GM10847 (cell line): Measurements from ENCODE around the gene SSTR5.

Experiments
- POLR2A ChIP-seq: IDR thresholded peaks from 2 replicates; pipeline ENCODE4 v1.6.1; 2011; ENCODE audit not compliant: insufficient read length; ENCODE audit errors: extremely low read depth

Gene SSTR5

DNA sequence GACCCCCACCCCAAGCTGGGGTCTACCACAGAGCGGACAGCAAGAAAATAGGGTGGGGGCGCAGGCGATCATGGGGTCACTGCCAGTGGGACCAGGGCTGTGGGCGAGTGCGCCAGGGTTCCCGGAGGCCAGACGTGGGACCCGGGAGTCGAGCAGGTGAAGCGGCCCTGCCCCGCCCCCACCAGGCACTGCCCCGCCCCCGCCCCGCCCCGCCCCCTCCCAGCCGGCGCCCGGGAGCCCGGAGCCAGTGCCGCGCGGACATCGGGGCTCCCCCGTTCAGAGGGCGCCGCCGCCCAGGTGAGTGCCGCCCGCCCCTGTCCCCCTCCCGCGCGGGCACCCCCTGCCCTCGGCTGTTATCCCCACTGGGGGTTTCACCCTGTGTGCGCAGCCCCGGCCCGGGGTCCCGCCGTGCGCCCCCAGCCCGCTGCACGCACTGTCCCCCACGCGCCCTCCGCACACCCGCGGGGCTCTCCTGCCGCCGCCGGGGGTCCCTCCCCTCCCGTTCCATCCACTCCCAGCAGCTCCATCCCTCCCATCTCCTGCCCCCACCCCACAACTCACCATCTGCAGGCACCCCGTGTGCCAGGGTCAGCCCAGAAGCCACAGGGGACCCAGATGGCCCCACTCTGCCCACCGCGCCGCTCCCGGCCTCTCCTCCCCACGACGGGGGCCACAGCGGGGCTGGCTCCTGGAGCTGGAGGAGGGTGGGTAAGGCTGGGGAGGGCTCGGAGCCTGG lies at the start of gene SSTR5:
SSTR5 (plus strand) TSS at position 222 of the 736 bp plus-strand sequence. CDS start 6,122 bp downstream, outside the sequence.
- TF ChIP-seq POLR2A = no peak

DNA sequence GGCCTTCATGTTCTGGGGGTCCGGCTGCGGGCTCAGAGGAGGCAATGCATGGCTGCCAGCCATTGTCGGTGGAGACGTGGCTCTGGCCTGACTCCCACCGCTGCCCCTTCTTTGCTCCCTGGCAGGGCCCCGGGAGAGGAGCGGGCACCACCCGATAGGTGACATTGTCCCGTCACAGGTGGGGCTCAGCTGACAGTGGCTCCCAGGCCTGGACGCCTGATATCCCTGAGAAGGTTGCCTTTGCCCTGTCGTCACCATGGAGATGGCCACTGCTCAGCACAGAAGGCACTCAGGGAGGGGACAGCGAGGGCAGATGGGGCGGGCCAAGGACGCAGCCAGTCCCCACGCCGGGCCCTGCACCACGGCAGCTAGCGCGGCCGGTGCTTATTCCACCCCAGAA lies 48.4 kb upstream of the SSTR5 start:
- TF ChIP-seq POLR2A = no peak

DNA sequence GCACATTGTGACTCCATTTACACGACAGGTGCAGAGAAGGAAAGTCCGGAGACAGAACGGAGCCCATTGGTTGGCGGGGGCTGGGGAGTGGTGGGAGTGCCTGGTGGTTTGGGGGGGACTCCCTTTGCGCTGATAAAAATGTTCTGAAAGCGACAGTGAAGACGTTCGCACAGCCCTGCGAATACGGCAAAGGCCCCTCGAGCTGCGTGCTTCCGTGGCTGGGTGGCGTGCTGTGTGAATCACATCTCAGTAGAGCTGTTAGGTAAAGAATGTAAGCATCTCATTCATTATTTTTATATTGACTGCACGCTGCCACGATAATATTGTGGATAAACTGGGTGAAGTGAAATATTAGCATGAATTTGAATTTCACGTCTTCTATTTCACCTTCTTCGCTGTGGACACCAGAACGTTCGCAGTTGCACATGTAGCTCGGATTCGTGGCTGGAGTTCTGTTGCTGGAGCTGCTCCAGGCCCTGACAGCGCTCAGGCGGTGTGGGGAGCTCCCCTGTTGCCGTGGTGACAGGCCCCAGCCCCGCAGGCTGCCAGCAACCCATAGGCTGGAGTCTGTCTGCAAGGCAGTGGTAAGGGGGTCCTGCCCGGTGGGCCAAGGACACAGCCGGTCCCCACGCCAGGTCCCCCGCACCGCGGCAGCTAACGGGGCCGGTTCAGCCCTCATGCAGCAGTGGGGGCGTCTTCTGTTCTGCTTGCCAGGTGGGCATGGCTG lies 46.3 kb upstream of the SSTR5 start:
- TF ChIP-seq POLR2A = no peak

DNA sequence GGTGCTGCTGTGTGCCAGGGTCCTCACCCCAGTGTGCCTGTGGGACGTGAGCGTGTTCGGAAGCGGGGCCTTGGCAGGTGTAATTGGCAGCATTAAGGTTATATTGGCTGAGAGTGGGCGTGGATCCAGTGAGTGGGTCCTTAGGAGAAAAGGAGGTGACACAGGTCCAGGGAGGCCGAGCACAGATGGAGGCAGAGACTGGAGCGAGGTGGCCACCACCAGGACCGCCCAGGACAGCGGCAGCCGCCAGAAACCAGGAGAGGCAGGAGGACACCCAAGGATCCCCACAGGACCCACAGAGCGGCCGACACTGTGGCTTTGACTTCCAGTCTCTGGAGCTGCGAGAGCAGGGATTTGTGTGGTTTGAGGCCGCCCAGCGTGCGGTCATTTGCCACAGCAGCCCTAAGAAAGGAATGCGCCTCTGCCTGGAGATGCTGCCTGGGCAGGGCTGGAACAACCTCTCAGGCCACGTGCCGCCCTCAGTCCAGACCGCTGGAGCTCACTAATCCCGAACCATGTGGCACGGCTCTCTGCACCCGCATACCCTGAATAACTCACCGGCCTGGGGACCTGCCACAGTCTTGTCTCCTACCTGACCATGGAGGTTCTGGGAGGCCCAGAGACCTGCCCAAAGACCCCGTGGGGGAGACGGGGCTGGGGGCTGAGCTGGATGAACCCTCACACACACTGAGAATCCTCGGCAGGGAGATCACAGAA lies 45.6 kb upstream of the SSTR5 start:
- no peak for TF ChIP-seq POLR2A

DNA sequence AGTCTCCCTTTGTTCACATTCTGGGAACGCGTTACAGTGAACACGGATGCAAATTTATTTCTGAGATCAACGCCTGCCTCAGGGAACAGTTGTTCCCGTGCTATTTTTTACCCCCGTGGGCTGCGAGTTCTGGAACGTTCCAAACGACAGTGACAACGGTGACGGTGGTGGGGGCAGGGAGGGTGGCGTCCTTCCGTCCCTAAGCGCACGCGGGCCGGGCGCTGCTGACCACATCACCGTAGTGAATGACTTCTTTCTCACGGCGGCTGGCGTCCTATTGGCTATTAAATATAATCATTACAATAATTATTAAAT lies 45.1 kb upstream of the SSTR5 start:
- no peak for TF ChIP-seq POLR2A

DNA sequence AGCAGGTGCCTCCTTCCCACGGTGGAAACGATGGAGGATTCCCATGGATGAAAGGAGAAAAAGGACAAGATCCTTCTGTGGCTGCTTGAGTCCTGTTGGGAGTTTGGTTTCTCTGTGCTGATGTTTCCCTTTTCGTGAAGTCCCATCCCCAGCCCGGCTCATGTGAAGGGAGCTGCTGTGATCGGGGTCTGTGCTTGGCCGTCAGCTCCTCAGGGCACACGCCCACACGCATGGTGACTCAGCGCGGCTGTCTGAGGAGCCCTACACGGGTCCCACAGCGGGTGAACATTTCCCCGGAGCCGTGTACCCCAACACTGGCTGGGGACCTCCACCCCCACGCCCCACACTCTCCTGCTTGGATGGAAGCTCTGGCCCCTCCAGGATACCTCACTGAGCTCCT lies 44.5 kb upstream of the SSTR5 start:
- TF ChIP-seq POLR2A = no peak

DNA sequence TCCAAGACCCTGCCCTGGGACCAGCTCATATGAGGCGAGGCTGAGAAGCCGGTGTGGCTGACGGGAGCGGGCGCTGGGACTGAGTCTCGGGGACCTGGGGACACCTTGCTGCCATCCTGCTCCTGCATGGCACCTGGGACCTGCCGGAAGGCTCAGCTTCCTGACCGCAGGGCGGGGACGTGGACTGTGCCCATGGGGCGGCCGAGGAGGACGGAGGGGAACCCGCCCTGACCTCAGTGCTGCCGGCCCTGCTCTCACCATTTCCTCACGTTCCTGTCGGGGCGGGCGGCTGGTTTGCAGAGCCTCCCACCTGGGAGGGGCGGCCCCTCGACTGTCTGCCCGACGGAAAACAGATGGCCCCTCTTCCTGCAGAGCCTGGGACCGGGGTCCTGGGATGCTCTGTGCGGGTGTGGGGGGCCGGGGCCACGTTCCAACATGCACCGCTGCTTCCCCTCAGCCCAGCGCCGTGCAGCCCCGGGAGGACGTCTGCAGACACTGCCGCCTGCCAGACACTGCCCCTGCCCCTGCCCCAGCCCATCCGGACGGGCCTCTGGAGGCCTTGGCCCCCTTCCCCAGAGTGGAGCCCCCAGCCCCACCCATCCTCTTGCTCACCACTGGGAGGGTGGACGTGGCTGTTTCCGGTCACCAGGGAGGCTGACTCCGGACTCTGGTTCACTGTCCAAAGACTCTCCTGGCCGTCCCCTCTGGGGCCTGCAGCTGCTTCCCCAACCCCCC lies 43.9 kb upstream of the SSTR5 start:
- TF ChIP-seq POLR2A = no peak

DNA sequence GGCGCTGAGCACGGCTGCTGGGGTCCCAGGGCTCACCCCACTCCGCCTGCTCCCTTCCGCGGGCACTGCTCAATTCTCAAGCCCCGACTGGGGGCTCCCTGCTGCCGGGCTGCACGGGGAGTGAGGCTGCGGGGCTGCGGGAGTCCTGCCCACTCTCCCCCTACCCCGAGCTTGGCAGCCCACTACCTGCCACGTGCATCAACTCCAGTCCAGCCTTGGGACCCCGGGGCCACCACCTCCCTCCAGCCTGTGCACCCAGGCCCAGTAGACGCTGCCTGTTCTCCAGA lies 43.3 kb upstream of the SSTR5 start:
- no peak for TF ChIP-seq POLR2A

DNA sequence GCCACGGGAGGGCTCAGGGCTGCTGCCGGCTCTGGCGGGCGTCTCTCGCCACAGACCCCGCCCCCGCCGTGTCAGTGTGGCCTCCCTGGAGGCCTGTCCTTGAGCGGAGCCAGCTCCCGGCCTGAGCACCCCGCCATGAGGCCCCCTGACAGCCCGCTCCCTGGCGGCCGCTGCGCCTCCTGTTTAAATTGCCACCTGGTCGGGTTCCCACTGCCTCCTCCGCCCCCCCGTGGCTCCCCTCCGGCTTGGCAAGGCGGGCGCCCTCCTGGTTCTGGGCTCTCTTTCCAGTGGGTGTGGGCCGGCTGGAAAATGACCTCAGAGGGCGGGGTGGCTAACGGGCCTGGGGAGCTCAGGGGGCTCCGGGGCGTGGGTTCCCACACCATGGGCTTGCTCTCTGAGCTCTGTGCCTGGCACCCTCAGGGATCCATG lies 42.1 kb upstream of the SSTR5 start:
- TF ChIP-seq POLR2A = no peak

DNA sequence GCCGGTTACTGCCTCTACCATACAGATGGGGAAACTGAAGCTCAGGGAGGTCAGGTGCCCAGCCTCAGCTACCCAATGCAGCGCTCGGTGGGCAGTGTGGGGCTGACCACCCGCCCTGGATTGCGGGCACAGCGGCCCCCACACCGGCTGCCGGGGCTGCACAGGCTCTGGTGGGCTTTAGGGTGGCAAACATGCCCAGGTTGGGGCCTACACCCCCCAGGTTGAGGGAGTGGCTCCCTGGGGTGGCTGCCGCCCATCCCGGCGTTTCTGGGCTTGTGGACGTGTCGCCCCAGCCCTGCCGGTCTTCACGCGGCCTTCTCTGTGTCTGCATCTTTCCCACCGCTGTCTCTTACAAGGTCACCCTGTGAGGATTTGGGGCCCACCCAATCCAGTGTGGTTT lies 40.9 kb upstream of the SSTR5 start:
- TF ChIP-seq POLR2A = no peak

DNA sequence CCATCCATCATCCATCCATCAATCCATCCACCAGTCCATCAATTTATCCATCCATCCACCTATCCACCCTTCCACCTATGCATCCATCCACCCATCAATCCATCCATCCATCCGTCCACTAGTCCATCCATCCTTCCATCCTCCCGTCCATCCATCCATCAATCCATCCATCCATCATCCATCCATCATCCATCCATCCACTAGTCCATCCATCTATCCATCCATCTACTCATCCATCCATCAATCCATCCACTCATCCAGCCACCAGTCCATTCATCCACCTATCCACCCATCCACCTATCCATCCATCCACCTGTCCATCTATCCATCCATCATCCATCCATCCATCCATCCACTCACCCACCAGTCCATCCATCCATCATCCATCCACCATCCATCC lies 39.9 kb upstream of the SSTR5 start:
- TF ChIP-seq POLR2A = no peak

DNA sequence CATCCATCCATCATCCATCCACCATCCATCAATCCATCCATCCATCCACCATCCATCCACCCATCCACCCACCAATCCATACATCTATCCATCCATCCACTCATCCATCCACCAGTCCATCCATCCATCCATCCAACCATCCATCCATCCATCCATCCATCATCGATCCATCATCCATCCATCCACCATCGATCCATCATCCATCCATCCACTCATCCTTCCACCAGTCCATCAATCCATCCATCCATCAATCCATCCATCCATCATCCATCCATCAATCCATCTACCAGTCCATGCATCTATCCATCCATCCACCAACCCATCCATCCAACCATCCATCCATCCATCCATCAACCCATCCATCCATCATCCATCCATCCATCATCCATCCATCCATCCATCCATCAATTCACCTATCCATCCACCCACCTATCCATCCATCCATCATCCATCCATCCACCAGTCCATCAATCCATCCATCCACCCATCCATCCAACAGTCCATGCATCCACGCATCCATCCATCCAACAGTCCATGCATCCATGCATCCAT lies 39.3 kb upstream of the SSTR5 start:
- no peak for TF ChIP-seq POLR2A

DNA sequence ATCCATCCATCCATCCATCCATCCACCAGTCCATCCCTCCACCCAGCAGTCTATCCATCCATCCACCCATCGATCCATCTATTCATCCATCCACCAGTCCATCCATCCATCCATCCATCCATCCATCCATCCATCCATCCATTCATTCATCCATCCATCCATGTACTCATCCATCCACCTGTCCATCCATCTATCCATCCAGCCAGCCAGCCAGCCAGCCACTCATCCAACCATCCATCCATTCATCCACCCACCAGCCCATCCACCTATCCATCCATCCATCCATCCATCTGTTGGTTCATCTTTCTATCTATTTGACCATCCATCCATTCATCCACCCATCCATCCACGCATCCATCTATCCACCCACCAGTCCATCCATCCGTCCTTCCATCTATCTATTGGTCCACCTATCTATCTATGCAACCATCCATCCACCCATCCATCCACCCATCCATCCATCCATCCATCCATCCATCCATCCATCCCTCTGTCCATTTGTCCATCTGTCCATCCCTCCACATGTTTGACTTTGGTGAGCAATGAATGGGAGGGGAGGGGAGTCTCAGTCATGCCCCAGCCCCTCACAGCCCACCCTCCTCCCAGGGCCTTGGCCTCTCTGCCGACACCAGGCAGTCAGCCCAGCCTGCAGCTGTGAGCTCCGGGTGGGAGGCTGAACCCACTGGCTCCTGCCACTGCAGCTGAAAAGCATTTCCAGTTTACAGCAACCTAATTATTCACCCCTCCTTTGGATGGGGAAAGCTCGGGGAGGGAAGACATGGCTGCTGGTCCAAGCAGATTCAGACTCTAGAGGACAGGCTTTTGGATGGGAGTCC lies 38.1 kb upstream of the SSTR5 start:
- TF ChIP-seq POLR2A = no peak

DNA sequence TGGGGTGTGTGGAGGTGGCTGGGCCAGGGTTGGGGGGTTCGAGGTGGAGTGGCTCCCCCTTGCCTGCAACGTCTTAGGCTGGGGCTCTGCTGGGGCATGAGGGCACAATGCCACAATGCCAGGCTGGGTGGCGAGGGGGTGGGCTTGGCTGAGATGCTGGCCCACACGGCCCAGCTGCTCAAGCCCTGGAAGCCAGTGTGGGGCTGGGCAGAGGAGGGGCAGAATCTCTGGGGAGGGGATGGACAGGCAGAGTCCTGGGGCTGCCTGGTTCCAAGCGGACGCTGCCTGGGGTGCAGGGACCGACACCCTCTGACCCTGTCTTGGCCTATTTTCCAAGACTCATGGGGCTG lies 37.5 kb upstream of the SSTR5 start:
- TF ChIP-seq POLR2A = no peak

DNA sequence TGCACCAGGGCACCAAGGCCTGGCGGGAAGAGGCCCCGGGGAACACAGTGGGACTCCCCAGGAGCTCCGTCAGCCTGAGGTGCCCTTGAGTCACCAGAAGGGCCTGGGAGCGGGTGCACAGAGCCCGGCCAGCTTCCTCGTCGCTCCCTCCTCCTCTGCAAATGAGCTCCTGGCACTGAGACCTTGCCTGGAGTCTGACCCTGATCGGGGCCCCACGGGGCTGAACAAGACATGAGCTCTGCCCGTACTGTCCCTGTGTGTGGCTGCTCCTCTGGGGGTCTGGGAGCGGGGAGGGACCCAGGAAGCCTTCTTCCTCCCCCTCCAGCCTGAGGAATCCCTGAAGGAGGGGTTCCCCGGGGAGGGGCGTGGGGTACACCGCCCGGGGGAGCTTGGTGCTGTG lies 36.4 kb upstream of the SSTR5 start:
- no peak for TF ChIP-seq POLR2A
